ENCODE measurements around the gene SSX5.
"Not testable (repeated sequence)": the region's sequence is repeated elsewhere in the genome, so short reads cannot be mapped to it uniquely, and the experiment has no call there.

The SSX5 gene

GRCh38 chrX:48196745-48197201 is at the start of gene SSX5:
Gene SSX5, minus strand, starts transcription at chrX:48196795. Its CDS starts 1,437 bp downstream, at chrX:48195358.
- no peak for DNase-seq (ENCODE audit: low spot score)

GRCh38 chrX:48224196-48224595 is 27.6 kb upstream of the SSX5 start:
- DNase-seq (ENCODE audit: low spot score) = not testable (repeated sequence)

GRCh38 chrX:48214341-48214740 is 17.7 kb upstream of the SSX5 start:
- DNase-seq (ENCODE audit: low spot score) = not testable (repeated sequence)

GRCh38 chrX:48190024-48190423 is 6.6 kb downstream of the SSX5 start:
- not testable (repeated sequence) for DNase-seq (ENCODE audit: low spot score)

GRCh38 chrX:48181882-48182281 is 14.7 kb downstream of the SSX5 start:
- DNase-seq (ENCODE audit: low spot score) = not testable (repeated sequence)

GRCh38 chrX:48180811-48181210 is 15.8 kb downstream of the SSX5 start:
- DNase-seq (ENCODE audit: low spot score) = no peak

- DNase-seq (ENCODE audit: low spot score) = no peak
Observed at GRCh38 chrX:48179691-48180090, 16.9 kb downstream of the SSX5 start.

GRCh38 chrX:48166322-48166721 is 30.3 kb downstream of the SSX5 start:
- DNase-seq (ENCODE audit: low spot score) = not testable (repeated sequence)

GRCh38 chrX:48165241-48165640 is 31.4 kb downstream of the SSX5 start:
- no peak for DNase-seq (ENCODE audit: low spot score)

- no peak for DNase-seq (ENCODE audit: low spot score)
Observed at GRCh38 chrX:48156014-48156413, 40.6 kb downstream of the SSX5 start.

- no peak for DNase-seq (ENCODE audit: low spot score)
Observed at GRCh38 chrX:48154796-48155195, 41.8 kb downstream of the SSX5 start.

GRCh38 chrX:48153769-48154168 is 42.8 kb downstream of the SSX5 start:
- DNase-seq (ENCODE audit: low spot score) = no peak

GRCh38 chrX:48142697-48143096 is 53.9 kb downstream of the SSX5 start:
- not testable (repeated sequence) for DNase-seq (ENCODE audit: low spot score)

GRCh38 chrX:48141810-48142508 is 54.6 kb downstream of the SSX5 start:
- DNase-seq (ENCODE audit: low spot score) = not testable (repeated sequence)

- not testable (repeated sequence) for DNase-seq (ENCODE audit: low spot score)
Observed at GRCh38 chrX:48139076-48139475, 57.5 kb downstream of the SSX5 start.

Measured in AG20443 (cell line).